H7 (cell line): ENCODE measurements around the gene ERN1. TPM values are rescaled to one million over a fixed set of nuclear protein-coding genes. Genes with fewer than 3 reads are reported as not detected.

Source experiments
- DNase-seq: peaks from one replicate; pipeline ENCODE4 v3.0.0; 2012
- H3K27me3 ChIP-seq: 2 replicates; pipeline ENCODE4 v1.6.0; 2011; ENCODE audit warnings: mild to moderate bottlenecking, low read length; ENCODE audit not compliant: control insufficient read depth, insufficient read depth
- H3K36me3 ChIP-seq: replicated peaks from 2 replicates; pipeline ENCODE4 v1.5.1; 2011; ENCODE audit warnings: low read length; ENCODE audit not compliant: control insufficient read depth, insufficient read depth
- H3K4me3 ChIP-seq: 2 replicates; pipeline ENCODE4 v1.5.1; 2011; ENCODE audit warnings: low read depth, mild to moderate bottlenecking, control low read depth, low read length, moderate library complexity; ENCODE audit not compliant: insufficient read depth
- total RNA-seq: library from RNA; depleted of rRNA; stranded (reverse); fragments of >200 nt; shearing (Covaris generic); gene quantifications from 2 replicates; pipeline ENCODE4 v1.2.3, GENCODE V29; 2014

The ERN1 gene
- total RNA-seq, 1 experiment from 2014 or later, result 1.8 TPM

DNA sequence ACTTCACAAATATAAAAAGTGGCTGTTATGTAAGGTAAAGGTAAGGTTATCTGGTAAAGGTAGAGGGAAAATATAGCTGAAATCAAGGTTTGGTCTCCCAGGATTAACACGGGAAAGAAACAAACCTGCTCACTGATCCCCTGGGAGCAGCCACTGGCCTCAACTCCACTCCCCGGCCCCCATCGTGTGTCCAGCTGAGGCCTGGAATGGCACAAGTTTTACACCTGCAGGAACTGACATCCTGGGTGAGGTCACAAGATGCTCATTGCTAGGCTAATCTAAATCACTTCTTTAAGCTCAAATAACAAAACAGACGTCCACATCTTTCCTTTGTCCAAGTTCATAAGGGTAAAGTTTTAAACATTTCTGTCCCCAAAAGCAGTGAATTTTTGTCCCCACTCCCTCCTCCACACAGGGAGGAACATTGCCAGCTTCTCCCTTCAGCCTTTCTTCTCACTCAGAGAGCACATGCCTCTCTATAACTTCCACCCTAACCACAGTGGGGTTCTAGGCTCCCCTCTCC, 46.3 kb downstream of the ERN1 start:
- Histone ChIP-seq H3K4me3 (no peak overlapping the region), H3K27me3 (no peaks in the 10 kb centered on the region), H3K36me3 (no peaks in the 10 kb centered on the region)
- no peak for DNase-seq

DNA sequence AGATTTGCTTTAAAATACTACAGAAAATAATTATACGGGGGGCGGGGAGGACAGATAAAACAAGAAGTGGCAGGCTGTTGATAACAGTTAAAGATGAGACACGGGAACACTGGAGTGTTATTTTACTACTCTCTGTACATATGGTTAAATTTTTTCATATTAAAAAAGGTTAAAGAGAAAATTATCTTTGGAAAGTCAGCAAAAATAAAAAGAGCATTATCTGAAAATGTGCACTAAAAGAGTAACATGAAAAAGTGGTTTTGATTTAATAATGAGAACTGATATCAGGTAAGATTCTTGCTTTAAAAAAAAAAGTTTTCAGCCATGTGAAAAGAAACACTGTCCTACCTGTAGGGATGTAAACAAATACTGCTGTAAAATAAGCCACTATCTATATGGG, 46.9 kb downstream of the ERN1 start:
- H3K27me3 ChIP-seq, result no peaks in the 10 kb centered on the region
- DNase-seq, result no peak

DNA sequence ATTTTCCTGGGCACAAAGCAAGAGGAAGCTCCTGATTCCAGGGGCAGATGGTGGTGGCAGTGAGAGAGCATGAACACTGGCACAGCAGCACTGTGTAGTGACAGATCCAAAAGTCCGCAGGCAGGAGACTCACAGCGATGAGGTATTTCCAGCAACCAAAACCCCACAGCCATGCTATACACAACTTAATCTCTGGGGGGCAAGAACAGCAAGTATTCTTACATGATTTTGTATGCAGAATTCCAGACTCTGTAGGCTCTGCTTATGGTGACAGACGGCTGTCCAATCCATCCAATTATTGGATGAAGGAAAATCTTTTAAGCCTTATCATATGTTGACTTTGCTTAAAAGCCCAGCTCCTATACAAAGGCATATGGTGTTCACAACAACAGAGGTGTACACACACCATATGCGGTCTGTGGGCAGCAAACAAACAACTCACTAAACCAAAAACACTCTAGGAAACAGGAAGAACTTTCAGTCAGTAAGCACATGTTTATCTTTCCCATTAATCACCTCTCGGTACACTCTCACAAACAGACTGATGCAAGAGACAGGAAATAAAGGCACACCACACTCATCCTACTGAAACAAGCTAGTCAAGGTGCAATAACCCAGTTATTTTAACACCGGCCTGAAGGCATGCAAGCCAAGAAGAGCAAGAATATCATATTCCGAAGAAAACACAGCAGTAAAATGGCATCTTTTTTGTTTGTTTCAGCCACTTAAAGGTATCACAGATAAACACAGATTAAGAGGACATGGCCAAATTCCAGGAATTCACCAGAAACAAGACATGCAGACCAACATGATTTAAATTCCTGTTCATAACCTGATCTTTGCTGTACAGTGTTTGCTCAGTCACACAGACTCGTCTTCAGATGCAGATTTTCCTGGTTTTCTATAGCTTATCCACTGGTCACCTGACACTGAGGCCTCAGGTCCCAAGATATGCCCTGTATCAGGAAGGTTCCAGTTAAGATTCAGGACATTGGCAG, 47.8 kb downstream of the ERN1 start:
- Histone ChIP-seq H3K36me3 (no peaks in the 10 kb centered on the region), H3K27me3 (no peaks in the 10 kb centered on the region), H3K4me3 (no peak overlapping the region)
- no peak for DNase-seq

More for the DNA sequence above, 46.9 kb downstream of the ERN1 start:
- Histone ChIP-seq H3K36me3 (no peaks in the 10 kb centered on the region), H3K4me3 (no peak overlapping the region)

DNA sequence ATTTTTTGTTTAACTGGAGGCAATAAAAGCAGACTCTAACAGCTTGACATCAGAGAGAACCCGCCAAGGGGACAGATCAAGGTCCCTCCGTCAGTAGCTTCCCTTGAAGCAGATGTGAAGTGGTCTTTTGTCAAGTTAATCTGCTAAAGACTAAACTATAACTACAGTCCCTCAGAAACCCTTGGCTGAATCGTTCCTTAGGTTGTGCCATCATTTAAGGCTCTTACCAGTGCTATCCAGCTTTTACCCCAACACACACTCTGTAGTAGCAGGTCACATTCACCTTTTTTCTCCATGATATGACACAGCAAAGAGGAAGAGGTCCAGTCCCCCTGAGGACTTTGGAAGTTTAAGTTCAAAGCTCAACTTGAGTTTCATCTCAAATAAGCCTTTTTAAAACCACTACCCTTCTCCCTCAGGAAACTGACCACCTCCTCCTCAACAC, 49.7 kb downstream of the ERN1 start:
- Histone ChIP-seq H3K27me3 (no peaks in the 10 kb centered on the region), H3K36me3 (no peaks in the 10 kb centered on the region), H3K4me3 (no peak overlapping the region)
- DNase-seq, result no peak

DNA sequence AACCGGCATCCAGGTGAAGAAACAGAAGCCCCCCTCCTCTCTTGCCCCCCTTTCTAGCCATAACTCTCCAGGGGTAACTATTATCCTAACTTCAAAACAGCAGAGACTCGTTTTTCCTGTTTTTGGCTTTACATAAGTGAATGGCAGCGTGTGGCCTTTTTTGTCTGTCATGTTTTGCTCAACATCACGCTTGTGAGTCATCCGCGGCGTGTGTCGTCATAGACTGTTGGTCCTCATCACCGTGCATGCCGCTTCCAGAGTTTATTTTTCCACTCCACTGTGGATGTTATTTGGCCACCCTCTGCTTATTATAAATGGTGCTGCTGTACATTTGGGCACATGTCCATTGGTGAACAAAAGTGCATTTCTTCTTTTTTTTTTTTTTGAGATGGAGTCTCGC, 52.6 kb downstream of the ERN1 start:
- DNase-seq, result no peak
- Histone ChIP-seq H3K36me3 (no peaks in the 10 kb centered on the region), H3K27me3 (no peaks in the 10 kb centered on the region), H3K4me3 (no peak overlapping the region)

DNA sequence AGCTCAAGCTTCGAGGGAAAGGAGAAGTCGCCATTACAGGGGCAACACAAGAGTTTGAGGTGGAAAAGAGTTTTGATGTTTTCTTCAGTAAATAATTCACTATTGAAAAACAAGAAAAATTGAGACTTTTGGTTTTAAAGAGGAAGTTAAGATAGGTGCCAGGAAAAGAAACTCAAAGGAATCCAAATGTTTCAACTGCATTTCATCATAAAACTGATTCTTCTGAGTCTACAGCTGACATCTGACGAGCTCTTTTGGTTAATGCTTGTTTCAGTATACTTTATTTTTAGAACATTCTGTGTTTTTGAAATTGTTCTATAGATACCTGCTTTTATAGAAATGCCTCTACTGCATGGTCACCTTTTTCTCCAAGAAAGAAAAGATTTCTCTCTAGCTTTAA, 54.0 kb downstream of the ERN1 start:
- Histone ChIP-seq H3K4me3 (no peak overlapping the region), H3K27me3 (no peaks in the 10 kb centered on the region), H3K36me3 (no peaks in the 10 kb centered on the region)
- DNase-seq, result no peak

DNA sequence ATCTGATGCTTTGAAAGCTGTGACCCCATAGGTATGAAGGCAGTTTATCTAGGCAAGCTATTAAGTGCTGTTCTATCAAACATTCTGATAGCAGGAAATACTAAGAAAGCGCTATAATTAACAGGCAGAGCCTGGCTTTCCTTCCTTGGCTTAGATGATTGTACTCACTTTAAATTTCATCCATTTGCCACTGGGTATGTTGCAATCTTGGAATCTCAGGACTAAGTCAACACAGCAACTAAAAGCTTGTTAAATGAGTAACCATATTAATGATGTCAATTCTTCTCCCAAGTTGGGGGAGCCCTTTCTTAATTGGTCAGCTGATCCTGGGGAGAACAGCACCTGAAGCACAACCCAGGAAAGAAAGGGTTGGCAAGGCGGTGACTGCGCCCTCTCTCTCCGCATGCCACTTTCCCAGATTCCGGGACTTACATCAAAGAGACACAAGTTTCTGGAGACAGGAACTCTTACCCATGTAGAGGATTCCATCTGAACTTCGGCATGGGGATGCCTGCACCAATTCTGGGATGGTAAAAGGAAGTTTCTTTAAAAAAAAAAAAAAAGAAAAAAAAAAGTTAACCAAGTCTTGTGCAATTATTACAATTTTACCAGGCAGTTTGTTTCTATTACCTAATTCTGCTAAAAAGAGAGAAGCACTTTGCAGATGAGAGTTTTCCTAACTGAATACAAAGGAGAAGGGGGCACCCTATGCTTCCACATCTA, 55.1 kb downstream of the ERN1 start:
- no peak for DNase-seq
- H3K27me3 ChIP-seq, result no peaks in the 10 kb centered on the region
- H3K4me3 ChIP-seq, result no peak overlapping the region
- no peaks in the 10 kb centered on the region for H3K36me3 ChIP-seq

DNA sequence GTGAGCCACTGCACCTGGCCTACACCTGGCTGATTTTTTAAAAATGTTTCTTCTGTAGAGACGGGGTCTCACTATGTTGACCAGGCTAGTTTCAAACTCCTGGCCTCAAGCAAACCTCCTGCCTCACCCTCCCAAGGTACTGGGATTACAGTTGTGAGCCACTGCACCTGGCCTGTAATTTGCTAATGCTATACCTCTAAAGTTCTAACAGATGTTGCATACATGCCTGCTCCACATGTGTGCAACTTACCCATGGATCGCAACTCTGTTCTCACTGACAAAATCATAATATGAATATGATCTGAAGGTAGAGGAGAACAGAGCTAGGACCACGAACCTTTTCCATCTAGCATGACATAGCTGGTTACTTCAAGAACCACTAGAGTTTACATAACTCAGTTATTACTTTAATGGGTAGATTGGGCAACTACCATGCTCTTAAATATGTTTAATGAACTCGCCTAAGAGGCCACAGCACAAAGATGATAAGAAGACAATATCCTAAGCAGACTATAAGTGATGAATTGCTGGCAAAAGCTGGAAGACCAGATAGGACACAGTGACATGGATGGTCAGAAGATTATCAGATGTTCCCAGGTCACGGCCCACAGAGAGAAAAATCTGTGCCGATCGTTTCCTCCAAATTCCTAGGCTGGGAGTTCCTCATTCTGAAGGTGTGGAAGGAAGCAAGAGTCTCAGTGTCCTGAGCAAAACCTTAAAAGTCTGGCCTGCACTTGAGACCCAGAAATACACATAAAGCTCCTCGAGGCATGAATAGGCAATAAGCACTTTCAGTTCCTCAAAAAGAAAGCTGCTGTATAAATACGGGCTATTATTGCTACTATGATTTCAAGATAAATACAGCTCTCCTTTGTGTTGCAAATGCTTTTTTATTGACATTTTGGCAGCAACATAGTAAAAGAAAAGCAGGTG, 55.9 kb downstream of the ERN1 start:
- no peak for DNase-seq
- no peaks in the 10 kb centered on the region for H3K27me3 ChIP-seq
- no peak overlapping the region for H3K4me3 ChIP-seq
- peaks cover 1% of the 10 kb centered on the region; the same call in 1 of the 2 replicates for H3K36me3 ChIP-seq

DNA sequence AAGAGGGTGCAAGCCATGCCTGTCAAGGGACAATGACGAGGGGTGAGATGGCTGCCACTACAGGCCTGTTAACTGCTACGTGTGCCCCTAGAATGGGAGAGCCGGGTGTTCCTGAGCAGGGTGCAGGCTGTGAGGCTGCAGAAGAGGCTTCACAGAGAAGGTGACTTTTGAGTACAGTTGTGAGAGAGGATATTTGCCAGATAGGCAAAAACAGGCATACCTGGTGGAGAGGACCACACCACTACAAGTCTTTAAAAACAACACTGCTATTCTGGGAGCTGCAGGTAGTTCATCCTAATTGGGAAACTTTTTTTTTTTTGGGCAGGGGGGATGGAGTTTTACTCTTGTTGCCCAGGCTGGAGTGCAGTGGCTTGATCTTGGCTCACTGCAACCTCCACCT, 58.8 kb downstream of the ERN1 start:
- Histone ChIP-seq H3K27me3 (no peaks in the 10 kb centered on the region), H3K4me3 (no peak overlapping the region), H3K36me3 (peaks cover 1% of the 10 kb centered on the region; the same call in 1 of the 2 replicates)
- DNase-seq, result no peak

DNA sequence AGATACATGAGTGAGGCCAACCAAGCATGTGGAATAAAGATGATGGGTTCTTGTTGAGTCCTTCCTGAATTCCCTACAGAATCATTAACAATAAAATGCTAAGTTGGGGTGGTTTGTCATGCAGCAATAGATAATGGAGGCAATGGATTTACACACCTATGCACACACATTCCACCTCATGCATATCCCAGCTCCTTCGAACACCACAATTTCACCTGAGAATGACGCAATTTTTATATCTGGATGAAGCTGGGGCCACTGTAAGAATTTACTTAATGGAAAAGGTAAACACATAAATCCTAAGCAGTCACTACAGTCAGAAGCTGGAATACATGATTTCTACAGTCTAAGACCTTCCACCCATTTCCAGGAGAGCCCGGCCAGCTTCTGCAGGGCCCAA, 59.7 kb downstream of the ERN1 start:
- H3K27me3 ChIP-seq, result no peaks in the 10 kb centered on the region
- no peak overlapping the region for H3K4me3 ChIP-seq
- peaks cover 1% of the 10 kb centered on the region; the same call in 1 of the 2 replicates for H3K36me3 ChIP-seq
- no peak for DNase-seq

DNA sequence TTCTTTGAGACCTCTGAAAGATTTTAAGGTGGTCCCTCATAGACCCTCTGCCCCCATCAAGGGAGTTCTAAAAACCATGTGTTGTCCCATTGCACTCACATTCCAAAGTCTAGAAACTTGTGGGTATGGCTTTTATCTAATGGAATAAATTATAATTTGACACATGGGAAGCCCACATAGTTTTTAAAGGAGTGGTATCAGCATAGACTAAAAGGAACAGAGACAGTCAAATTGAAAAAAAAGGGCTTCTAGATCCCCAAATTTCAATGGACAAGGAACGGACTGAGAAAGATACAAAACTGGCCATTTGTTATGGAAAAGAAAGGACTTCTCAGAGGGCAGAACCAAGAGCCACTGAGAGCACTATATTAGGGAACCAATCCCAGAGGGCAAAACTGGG, 60.8 kb downstream of the ERN1 start:
- peaks cover 1% of the 10 kb centered on the region; the same call in 1 of the 2 replicates for H3K36me3 ChIP-seq
- no peak for DNase-seq
- no peaks in the 10 kb centered on the region for H3K27me3 ChIP-seq
- no peak overlapping the region for H3K4me3 ChIP-seq

DNA sequence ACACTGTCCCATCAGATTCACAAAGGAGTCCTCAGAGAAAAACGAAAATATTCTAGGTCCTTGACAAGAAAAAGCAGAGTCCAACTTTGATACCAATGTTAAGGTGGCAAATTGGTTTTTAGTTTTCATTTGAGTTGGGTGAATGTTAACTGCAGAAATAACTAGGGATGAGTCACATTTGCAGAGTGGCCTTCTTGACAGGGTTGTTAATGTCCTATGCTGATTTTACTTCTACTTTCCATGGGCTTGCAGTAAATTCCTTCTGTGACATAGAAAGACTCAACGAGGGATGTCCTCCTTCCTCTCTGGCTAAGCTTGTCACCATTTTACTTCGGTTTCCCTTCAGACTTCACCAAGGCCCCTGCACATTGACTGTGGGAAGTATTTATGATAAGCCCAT, 62.3 kb downstream of the ERN1 start:
- H3K36me3 ChIP-seq, result peaks cover 1% of the 10 kb centered on the region; the same call in 1 of the 2 replicates
- H3K27me3 ChIP-seq, result no peaks in the 10 kb centered on the region
- no peak for DNase-seq
- H3K4me3 ChIP-seq, result no peak overlapping the region

DNA sequence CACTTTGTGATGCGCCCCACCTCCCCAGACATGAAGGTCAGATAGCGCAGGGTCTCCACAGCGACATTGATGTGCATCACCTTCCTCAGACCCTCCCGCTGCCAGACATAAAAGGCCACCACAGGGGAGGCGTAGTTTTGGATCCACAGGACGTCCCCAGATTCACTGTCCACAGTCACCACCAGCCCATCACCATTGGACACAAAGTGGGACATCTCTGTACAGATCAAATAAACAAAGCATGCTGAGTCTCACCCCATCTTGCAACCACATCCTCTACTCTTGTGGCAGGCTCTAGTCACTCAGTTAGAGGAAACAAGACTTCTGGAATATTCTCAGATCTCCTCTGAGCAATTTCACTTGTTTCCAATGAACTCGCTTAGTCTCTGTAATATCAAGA, 63.2 kb downstream of the ERN1 start:
- Histone ChIP-seq H3K4me3 (no peak overlapping the region), H3K36me3 (peaks cover 1% of the 10 kb centered on the region; the same call in 1 of the 2 replicates), H3K27me3 (no peaks in the 10 kb centered on the region)
- no peak for DNase-seq

DNA sequence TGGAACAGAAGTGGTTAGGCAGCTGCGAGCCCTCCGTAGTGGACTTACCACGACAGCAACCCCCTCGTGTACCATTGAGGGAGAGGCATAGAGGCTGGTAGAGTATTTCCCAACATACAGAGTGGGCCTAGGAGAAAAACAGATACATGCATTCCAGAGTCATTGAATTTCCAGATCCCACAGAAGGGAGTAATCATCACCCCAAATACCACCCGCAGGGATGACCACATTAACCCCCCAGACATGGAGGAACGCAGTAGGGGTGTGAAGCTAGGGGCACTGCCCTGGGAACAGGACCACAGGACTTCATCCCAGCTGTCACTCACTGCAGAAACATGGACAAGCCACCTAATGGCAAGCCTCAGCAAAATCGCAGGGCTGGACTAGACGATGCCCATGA, 64.8 kb downstream of the ERN1 start:
- no peak for DNase-seq
- Histone ChIP-seq H3K36me3 (peaks cover 1% of the 10 kb centered on the region; the same call in 1 of the 2 replicates), H3K4me3 (no peak overlapping the region), H3K27me3 (no peaks in the 10 kb centered on the region)
